AG04450 (cell line): ENCODE results near the gene FAM228A. TPM values are rescaled to one million over a fixed set of nuclear protein-coding genes. Genes with fewer than 3 reads are reported as not detected.

Source experiments
- CTCF ChIA-PET: fragments of 300-600, 350-600 bp; formaldehyde crosslinking; extraction: SDS; loops from one replicate; lab custom pipeline; 2022; ENCODE audit warnings: antibody characterized with exemption, inconsistent platforms; lab: Charles Lee
- POLR2A ChIA-PET: fragments of 350-600 bp; formaldehyde crosslinking; extraction: SDS; loops from one replicate; lab custom pipeline; 2021; ENCODE audit warnings: antibody characterized with exemption, inconsistent platforms; lab: Yijun Ruan, JAX
- DNase-seq: peaks from one replicate; pipeline ENCODE4 v3.0.0-alpha.2; 2011; ENCODE audit warnings: low read depth, low spot score
- H3K27ac ChIP-seq: one replicate; pipeline ENCODE4 v1.5.1; 2012; ENCODE audit warnings: low read depth, low read length, control low read depth
- H3K27me3 ChIP-seq: one replicate; pipeline ENCODE4 v1.6.0; 2012; ENCODE audit warnings: low read length; ENCODE audit not compliant: control insufficient read depth, insufficient read depth
- H3K4me3 ChIP-seq: 2 replicates; pipeline ENCODE4 v1.5.1; 2011; ENCODE audit warnings: mild to moderate bottlenecking, low read depth, low read length, control low read depth
- H3K9me3 ChIP-seq: 2 replicates; pipeline ENCODE4 v1.5.1; 2012; ENCODE audit warnings: low read length; ENCODE audit not compliant: control insufficient read depth, insufficient read depth
- CTCF ChIP-seq: IDR thresholded peaks from 2 replicates; pipeline ENCODE4 v1.5.1; 2011; ENCODE audit warnings: low read depth, low read length, control low read depth, inconsistent platforms
- polyA plus RNA-seq: library from polyadenylated mRNA; depleted of rRNA; stranded (reverse); fragments of >200 nt; gene quantifications from 2 replicates; pipeline ENCODE4 v1.2.3, GENCODE V29; 2011

The FAM228A gene
- polyA plus RNA-seq, 1 experiment, result 0.07 TPM

- Histone ChIP-seq H3K4me3 (no peak overlapping the region), H3K9me3 (no peaks in the 10 kb centered on the region), H3K27me3 (no peaks in the 10 kb centered on the region), H3K27ac (no peak overlapping the region)
- no peak for DNase-seq
- ChIA-PET CTCF (no interaction called here), POLR2A (no interaction called here)
- TF ChIP-seq CTCF, result no peak
Measured at GRCh38 chr2:24225499-24226242, 50.8 kb downstream of the FAM228A start.

- H3K27ac ChIP-seq, result no peak overlapping the region
- TF ChIP-seq CTCF, result peak; percentile 44
- ChIA-PET POLR2A (no interaction called here), CTCF (no interaction called here)
- H3K27me3 ChIP-seq, result no peaks in the 10 kb centered on the region
- no peaks in the 10 kb centered on the region for H3K9me3 ChIP-seq
- H3K4me3 ChIP-seq, result no peak overlapping the region
- no peak for DNase-seq
Measured at GRCh38 chr2:24228470-24228869, 53.6 kb downstream of the FAM228A start.

- POLR2A ChIA-PET, result no interaction called here
Measured at GRCh38 chr2:24231461-24231881, 56.6 kb downstream of the FAM228A start.

GRCh38 chr2:24233321-24233720, 58.5 kb downstream of the FAM228A start:
- CTCF ChIA-PET, result no interaction called here
- Histone ChIP-seq H3K27me3 (no peaks in the 10 kb centered on the region), H3K27ac (no peak overlapping the region), H3K4me3 (no peak overlapping the region), H3K9me3 (no peaks in the 10 kb centered on the region)
- TF ChIP-seq CTCF, result no peak
- DNase-seq, result no peak
- POLR2A ChIA-PET, result interaction anchor here (0.6 kb wide), 1 partner anchor 10 kb away, joined by 3 read pairs; no protein-coding TSS in a partner anchor

More at GRCh38 chr2:24231461-24231881, 56.6 kb downstream of the FAM228A start:
- Histone ChIP-seq H3K27ac (no peak overlapping the region), H3K27me3 (no peaks in the 10 kb centered on the region), H3K4me3 (no peak overlapping the region), H3K9me3 (no peaks in the 10 kb centered on the region)
- no peak for TF ChIP-seq CTCF
- DNase-seq, result no peak
- CTCF ChIA-PET, result no interaction called here

- POLR2A ChIA-PET, result no interaction called here
- DNase-seq, result no peak
- Histone ChIP-seq H3K27ac (no peak overlapping the region), H3K4me3 (no peak overlapping the region), H3K9me3 (no peaks in the 10 kb centered on the region), H3K27me3 (no peaks in the 10 kb centered on the region)
- CTCF ChIA-PET, result no interaction called here
- TF ChIP-seq CTCF, result no peak
Measured at GRCh38 chr2:24237313-24237712, 62.5 kb downstream of the FAM228A start.
